K562 (cell line): ENCODE data around the gene UGP2.

Experiments used
- CHD2 ChIP-seq: IDR thresholded peaks from 2 replicates; pipeline ENCODE4 v1.6.1; 2011; ENCODE audit warnings: low read depth, low read length
- FOXK2 ChIP-seq, 2 experiments: fragments of 450-650 bp; IDR thresholded peaks in 1 of 2; conservative IDR thresholded peaks in 1 of 2; 2 replicates each; pipeline ENCODE4 v1.6.1; 2016; ENCODE audit warnings: low read depth in 2 of 2, mild to moderate bottlenecking in 1 of 2
- FOXM1 ChIP-seq, 2 experiments: fragments of 450-650 bp in 1 of 2; sonication (generic) in 1 of 2; formaldehyde crosslinking in 1 of 2; IDR thresholded peaks; 2 replicates each; pipeline versions ENCODE4 v1.6.1 to v1.9.0; 2017 to 2022; ENCODE audit warnings: low read depth in 2 of 2, mild to moderate bottlenecking in 2 of 2, missing genetic modification reagents in 1 of 2, moderate library complexity in 1 of 2
- IRF1 ChIP-seq: sonication (generic); formaldehyde crosslinking; IDR thresholded peaks from 2 replicates; pipeline ENCODE4 v1.8.0; 2022; ENCODE audit warnings: missing genetic modification reagents, mild to moderate bottlenecking, borderline replicate concordance
- MAX ChIP-seq: sonication (generic); formaldehyde crosslinking; IDR thresholded peaks from 2 replicates; pipeline ENCODE4 v1.9.0; 2022; ENCODE audit warnings: mild to moderate bottlenecking, missing genetic modification reagents
- NFIC ChIP-seq: fragments of 450-650 bp; IDR thresholded peaks from 2 replicates; pipeline ENCODE4 v1.6.1; 2017; ENCODE audit warnings: mild to moderate bottlenecking, inconsistent platforms
- PHF21A ChIP-seq: fragments of 450-650 bp; IDR thresholded peaks from 2 replicates; pipeline ENCODE4 v1.6.1; 2017; ENCODE audit warnings: low read depth, borderline replicate concordance
- POLR2AphosphoS5 ChIP-seq: IDR thresholded peaks from 2 replicates; pipeline ENCODE4 v1.6.1; 2011; ENCODE audit warnings: mild to moderate bottlenecking, low read depth, low read length, moderate library complexity; ENCODE audit not compliant: control insufficient read depth, insufficient read depth
- RAD21 ChIP-seq, 2 experiments: fragments of 250-450 bp in 1 of 2; fragments of 450-650 bp in 1 of 2; sonication (Bioruptor Pico) in 1 of 2; formaldehyde crosslinking in 1 of 2; IDR thresholded peaks in 1 of 2; conservative IDR thresholded peaks in 1 of 2; 2 replicates each; pipeline versions ENCODE4 v1.4.0 to v1.8.0; 2020 to 2022; ENCODE audit warnings: mild to moderate bottlenecking in 2 of 2, moderate library complexity in 1 of 2
- ZBTB26 ChIP-seq: fragments of 450-650 bp; formaldehyde crosslinking; IDR thresholded peaks from 2 replicates; pipeline ENCODE4 v1.4.0; 2022; ENCODE audit warnings: missing genetic modification characterization
- ZNF12 ChIP-seq: sonication (generic); formaldehyde crosslinking; IDR thresholded peaks from 2 replicates; pipeline ENCODE4 v1.4.0; 2020; ENCODE audit warnings: mild to moderate bottlenecking, missing genetic modification reagents
- ZNF143 ChIP-seq: sonication (generic); formaldehyde crosslinking; IDR thresholded peaks from 2 replicates; pipeline ENCODE4 v1.9.0; 2022; ENCODE audit warnings: mild to moderate bottlenecking, missing genetic modification reagents
- ZNF274 ChIP-seq: IDR thresholded peaks from 2 replicates; pipeline ENCODE4 v1.6.1; 2011; ENCODE audit warnings: low read depth, mild to moderate bottlenecking, low read length, moderate library complexity, borderline replicate concordance
- ZNF518B ChIP-seq: fragments of 250-450 bp; sonication (Bioruptor Pico); IDR thresholded peaks from 2 replicates; pipeline ENCODE4 v1.5.0; 2021; ENCODE audit warnings: mild to moderate bottlenecking, moderate library complexity

GRCh38 chr2:63894167-63894566 lies 52.5 kb downstream of the UGP2 start:
- no peak for TF ChIP-seq IRF1
- no peak for TF ChIP-seq ZNF12 (CRISPR knock-in tag)
- TF ChIP-seq FOXM1 (IDR thresholded peaks at IDR 0.05; ENCODE audit: low read depth), result no peak
- TF ChIP-seq FOXM1 (CRISPR knock-in tag; IDR thresholded peaks at IDR 0.05; ENCODE audit: low read depth), result no peak
- no peak for TF ChIP-seq POLR2AphosphoS5
- TF ChIP-seq CHD2, result no peak
- TF ChIP-seq NFIC, result no peak
- no peak for TF ChIP-seq ZNF274
- no peak for TF ChIP-seq FOXK2 (conservative IDR thresholded peaks at IDR 0.05 in 1 of 2, IDR thresholded peaks at IDR 0.05 in 1 of 2; ENCODE audit: low read depth in 2 of 2)
- TF ChIP-seq RAD21 (CRISPR knock-in tag; conservative IDR thresholded peaks at IDR 0.05 in 1 of 2, IDR thresholded peaks at IDR 0.05 in 1 of 2), result no peak
- no peak for TF ChIP-seq ZBTB26 (CRISPR knock-in tag)
- no peak for TF ChIP-seq PHF21A
- no peak for TF ChIP-seq ZNF518B (CRISPR knock-in tag)
- TF ChIP-seq MAX (CRISPR knock-in tag), result no peak
- no peak for TF ChIP-seq ZNF143 (CRISPR knock-in tag)
